Gastrocnemius medialis (tissue), 4 donors: ENCODE measurements around the gene GRK7. TPM values are rescaled to one million over a fixed set of nuclear protein-coding genes. Genes with fewer than 3 reads are reported as not detected.

Experiments used
- ATAC-seq, 2 donors: fragments of 150-250 bp; one replicate each; pipeline ENCODE4 v1.9.1; 2016
- DNase-seq, 2 donors: peaks; one replicate each; pipeline ENCODE4 v3.0.0-alpha.2; 2019
- H3K27ac ChIP-seq, 4 donors: fragments of 200-600 bp; sonication (generic); 1 replicate in 1 of 4; 2 replicates in 3 of 4; pipeline ENCODE4 v1.5.1; 2016 to 2018; ENCODE audit warnings: mild to moderate bottlenecking in 2 of 4, moderate library complexity in 1 of 4
- H3K27me3 ChIP-seq, 3 donors: fragments of 200-600 bp; sonication (generic) in 2 of 3; 1 replicate in 1 of 3; 2 replicates in 2 of 3; pipeline versions ENCODE4 v1.5.1 to v1.6.0; 2016 to 2019; ENCODE audit warnings: mild to moderate bottlenecking in 1 of 3, moderate library complexity in 1 of 3
- H3K36me3 ChIP-seq, 2 donors: fragments of 200-600 bp; sonication (generic) in 1 of 2; one replicate each; pipeline ENCODE4 v1.5.1; 2017 to 2018
- H3K4me1 ChIP-seq, 2 donors: fragments of 200-600 bp; sonication (generic) in 1 of 2; one replicate each; pipeline ENCODE4 v1.5.1; 2016 to 2017; ENCODE audit warnings: mild to moderate bottlenecking in 2 of 2
- H3K4me3 ChIP-seq, 4 donors: fragments of 200-600 bp; sonication (generic) in 3 of 4; 1 replicate in 1 of 4; 2 replicates in 3 of 4; pipeline ENCODE4 v1.5.1; 2016 to 2019; ENCODE audit warnings: mild to moderate bottlenecking in 2 of 4
- H3K9me3 ChIP-seq, 3 donors: fragments of 200-600 bp; sonication (generic) in 2 of 3; 1 replicate in 1 of 3; 2 replicates in 2 of 3; pipeline ENCODE4 v1.5.1; 2016 to 2019
- POLR2A ChIP-seq, 2 donors: fragments of 450-650 bp; IDR thresholded peaks; one replicate each; pipeline ENCODE4 v1.6.1; 2017; ENCODE audit warnings: antibody characterized with exemption in 2 of 2, mild to moderate bottlenecking in 2 of 2, moderate library complexity in 2 of 2
- in situ Hi-C, 4 donors: fragments of 200-750 bp; cut with MboI; loops; one replicate each; pipeline versions ENCODE4 v1.15.0 to v1.8.0; 2017; ENCODE audit warnings: low sequenced_read_pairs in 4 of 4
- intact Hi-C: fragments of 100-400 bp; cut with DNase I; formaldehyde crosslinking; loops from one replicate; pipeline ENCODE4 v1.15.1; 2023; ENCODE audit warnings: low total_unique reads
- total RNA-seq, 4 donors: library from RNA; depleted of rRNA; stranded (reverse); fragments of >200 nt; gene quantifications; one replicate each; pipeline versions ENCODE4 v1.1.0 to v1.2.3, GENCODE V29; 2016
- TF ChIP-seq, protein P1 (sequence below), 5 experiments: fragments of 450-650 bp in 3 of 5; fragments of 200-600 bp in 2 of 5; sonication (generic) in 2 of 5; IDR thresholded peaks in 4 of 5; conservative IDR thresholded peaks in 1 of 5; 1 replicate in 4 of 5; 2 replicates in 1 of 5; pipeline ENCODE4 v1.5.1; 2016 to 2019; ENCODE audit warnings: antibody characterized with exemption in 5 of 5, mild to moderate bottlenecking in 3 of 5, moderate library complexity in 3 of 5

The GRK7 gene
- total RNA-seq, 4 donors from 2014 or later: 0.16 to 0.85 (median 0.27) TPM; not detected in 1

DNA sequence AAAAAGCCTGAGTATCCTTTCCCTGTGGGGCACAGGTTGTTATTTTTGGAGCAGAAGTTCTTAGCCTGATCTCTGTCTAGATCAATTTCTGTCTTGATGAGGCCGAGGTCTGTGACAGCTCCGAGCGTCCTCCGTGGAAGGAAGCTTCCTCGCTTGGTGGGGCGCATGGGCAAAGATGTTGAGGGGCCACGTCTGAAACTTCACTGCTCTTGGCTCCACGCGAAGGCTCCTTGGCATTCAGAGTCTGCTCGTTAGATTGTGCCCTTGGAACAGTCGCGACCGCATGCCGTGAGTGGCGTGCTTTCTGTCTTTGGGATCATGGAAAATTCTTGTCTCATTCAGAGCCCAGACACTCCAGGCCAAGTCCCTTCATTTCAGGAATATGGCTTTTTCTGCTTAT lies 13.7 kb downstream of the GRK7 start:
- Histone ChIP-seq H3K27me3 (no peaks in the 10 kb centered on the region), H3K4me3 (no peak overlapping the region), H3K27ac (no peak overlapping the region), H3K36me3 (no peaks in the 10 kb centered on the region), H3K9me3 (no peaks in the 10 kb centered on the region), H3K4me1 (no peaks in the 10 kb centered on the region)
- TF ChIP-seq, protein P1, sequence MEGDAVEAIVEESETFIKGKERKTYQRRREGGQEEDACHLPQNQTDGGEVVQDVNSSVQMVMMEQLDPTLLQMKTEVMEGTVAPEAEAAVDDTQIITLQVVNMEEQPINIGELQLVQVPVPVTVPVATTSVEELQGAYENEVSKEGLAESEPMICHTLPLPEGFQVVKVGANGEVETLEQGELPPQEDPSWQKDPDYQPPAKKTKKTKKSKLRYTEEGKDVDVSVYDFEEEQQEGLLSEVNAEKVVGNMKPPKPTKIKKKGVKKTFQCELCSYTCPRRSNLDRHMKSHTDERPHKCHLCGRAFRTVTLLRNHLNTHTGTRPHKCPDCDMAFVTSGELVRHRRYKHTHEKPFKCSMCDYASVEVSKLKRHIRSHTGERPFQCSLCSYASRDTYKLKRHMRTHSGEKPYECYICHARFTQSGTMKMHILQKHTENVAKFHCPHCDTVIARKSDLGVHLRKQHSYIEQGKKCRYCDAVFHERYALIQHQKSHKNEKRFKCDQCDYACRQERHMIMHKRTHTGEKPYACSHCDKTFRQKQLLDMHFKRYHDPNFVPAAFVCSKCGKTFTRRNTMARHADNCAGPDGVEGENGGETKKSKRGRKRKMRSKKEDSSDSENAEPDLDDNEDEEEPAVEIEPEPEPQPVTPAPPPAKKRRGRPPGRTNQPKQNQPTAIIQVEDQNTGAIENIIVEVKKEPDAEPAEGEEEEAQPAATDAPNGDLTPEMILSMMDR (IDR thresholded peaks at IDR 0.05 in 4 of 5, conservative IDR thresholded peaks at IDR 0.05 in 1 of 5): no peak
- TF ChIP-seq POLR2A (IDR thresholded peaks at IDR 0.05): no peak
- ATAC-seq (no peak), DNase-seq (no peak)
- intact Hi-C loops: no loop called here
- in situ Hi-C loops: no loop called here

DNA sequence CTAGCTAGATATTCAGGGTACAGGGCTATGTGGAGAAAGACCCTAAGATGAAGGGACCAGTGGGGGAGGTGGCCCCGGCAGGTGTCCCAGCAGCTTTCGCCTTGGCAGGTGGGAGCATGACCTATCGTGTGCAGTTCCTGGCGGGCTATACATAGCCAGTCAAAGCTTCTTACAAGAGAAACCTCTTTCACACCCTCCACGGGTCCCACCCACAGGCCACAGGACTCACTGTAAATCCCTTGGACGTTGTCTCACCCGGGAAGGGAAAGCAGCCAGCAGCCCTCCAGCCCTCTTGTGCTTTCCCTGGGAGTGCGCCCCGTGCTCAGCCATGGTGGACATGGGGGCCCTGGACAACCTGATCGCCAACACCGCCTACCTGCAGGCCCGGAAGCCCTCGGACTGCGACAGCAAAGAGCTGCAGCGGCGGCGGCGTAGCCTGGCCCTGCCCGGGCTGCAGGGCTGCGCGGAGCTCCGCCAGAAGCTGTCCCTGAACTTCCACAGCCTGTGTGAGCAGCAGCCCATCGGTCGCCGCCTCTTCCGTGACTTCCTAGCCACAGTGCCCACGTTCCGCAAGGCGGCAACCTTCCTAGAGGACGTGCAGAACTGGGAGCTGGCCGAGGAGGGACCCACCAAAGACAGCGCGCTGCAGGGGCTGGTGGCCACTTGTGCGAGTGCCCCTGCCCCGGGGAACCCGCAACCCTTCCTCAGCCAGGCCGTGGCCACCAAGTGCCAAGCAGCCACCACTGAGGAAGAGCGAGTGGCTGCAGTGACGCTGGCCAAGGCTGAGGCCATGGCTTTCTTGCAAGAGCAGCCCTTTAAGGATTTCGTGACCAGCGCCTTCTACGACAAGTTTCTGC lies 15.0 kb downstream of the GRK7 start:
- DNase-seq: no peak
- Histone ChIP-seq H3K27ac (no peak overlapping the region), H3K4me1 (no peaks in the 10 kb centered on the region), H3K4me3 (no peak overlapping the region), H3K9me3 (no peaks in the 10 kb centered on the region), H3K27me3 (no peaks in the 10 kb centered on the region), H3K36me3 (no peaks in the 10 kb centered on the region)
- TF ChIP-seq POLR2A (IDR thresholded peaks at IDR 0.05): no peak
- intact Hi-C loops (no loop called here), in situ Hi-C loops (no loop called here)
- no peak for ATAC-seq

DNA sequence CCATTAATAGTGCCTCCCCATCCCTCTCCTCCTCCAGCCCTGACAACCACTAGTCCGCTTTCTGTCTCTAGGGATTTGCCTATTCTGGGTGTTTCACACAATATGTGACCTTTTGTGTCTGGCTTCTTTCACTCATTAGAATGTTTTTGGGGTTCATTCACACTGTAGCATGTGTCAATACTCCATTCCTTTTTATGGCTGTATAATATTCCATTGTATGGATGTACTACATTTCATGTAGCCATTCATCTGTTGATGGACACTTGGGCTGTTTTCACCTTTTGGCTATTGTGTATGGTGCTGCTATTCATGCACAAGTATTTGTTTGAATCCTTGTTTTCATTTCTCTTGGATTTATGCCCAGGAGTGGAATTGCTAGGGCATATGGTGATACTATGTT lies 16.5 kb downstream of the GRK7 start:
- no peak for DNase-seq
- no peaks in the 10 kb centered on the region for H3K9me3 ChIP-seq
- no peaks in the 10 kb centered on the region for H3K27me3 ChIP-seq
- in situ Hi-C loops (no loop called here), intact Hi-C loops (no loop called here)
- no peak overlapping the region for H3K27ac ChIP-seq
- no peak for ATAC-seq
- H3K4me1 ChIP-seq: no peaks in the 10 kb centered on the region
- no peaks in the 10 kb centered on the region for H3K36me3 ChIP-seq
- TF ChIP-seq POLR2A (IDR thresholded peaks at IDR 0.05): no peak
- TF ChIP-seq, protein P1 (IDR thresholded peaks at IDR 0.05 in 4 of 5, conservative IDR thresholded peaks at IDR 0.05 in 1 of 5): no peak
- H3K4me3 ChIP-seq: no peak overlapping the region

DNA sequence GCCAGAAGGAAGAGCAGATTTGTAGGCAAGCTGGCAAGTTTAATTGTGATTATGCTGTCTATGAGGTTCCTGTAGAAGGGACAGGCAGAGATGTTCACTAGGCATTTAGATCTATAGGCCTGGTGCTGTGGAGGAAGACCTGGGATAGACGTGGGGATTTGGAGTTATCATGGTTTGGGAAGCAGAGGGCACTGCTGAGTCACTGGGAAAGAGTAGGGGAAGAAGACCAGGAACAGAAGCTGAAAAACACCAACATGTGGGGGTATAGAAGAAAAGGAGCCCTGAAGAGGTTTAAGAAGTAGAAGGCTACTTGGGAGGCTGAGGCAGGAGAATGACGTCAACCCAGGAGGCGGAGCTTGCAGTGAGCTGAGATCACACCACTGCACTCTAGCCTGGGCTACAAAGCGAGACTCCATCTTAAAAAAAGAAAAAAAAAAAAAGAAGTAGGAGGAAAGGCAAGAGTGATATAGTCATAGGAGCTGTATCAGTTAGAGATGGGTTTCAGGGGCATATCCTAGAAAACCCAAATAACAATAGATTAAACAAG lies 19.3 kb downstream of the GRK7 start:
- H3K4me3 ChIP-seq: no peak overlapping the region
- intact Hi-C loops: no loop called here
- in situ Hi-C loops: no loop called here

DNA sequence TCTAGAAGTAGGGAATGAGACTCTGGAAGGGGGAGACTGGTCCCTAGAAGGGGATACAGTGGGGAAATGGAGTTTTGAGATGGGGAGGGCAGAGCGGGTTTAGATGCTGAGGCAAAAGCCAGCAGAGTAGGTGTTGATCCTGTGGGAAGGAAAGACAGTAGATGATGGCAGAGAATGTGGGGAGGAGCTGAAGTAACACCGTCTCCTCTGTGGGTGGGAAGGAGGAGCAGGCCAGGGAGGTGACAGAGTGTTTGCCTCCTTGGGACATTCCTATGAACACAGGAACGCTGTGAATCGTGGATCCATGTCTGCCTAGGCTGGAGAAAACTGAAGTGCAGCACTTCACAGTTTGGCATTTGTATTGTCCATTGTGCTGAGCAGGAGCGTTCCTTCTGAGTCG lies 20.4 kb downstream of the GRK7 start:
- no peaks in the 10 kb centered on the region for H3K9me3 ChIP-seq
- intact Hi-C loops (no loop called here), in situ Hi-C loops (no loop called here)

More for the DNA sequence above, 19.3 kb downstream of the GRK7 start:
- no peak overlapping the region for H3K27ac ChIP-seq
- no peaks in the 10 kb centered on the region for H3K4me1 ChIP-seq
- H3K36me3 ChIP-seq: no peaks in the 10 kb centered on the region
- TF ChIP-seq, protein P1 (IDR thresholded peaks at IDR 0.05 in 4 of 5, conservative IDR thresholded peaks at IDR 0.05 in 1 of 5): no peak
- no peak for TF ChIP-seq POLR2A (IDR thresholded peaks at IDR 0.05)
- no peaks in the 10 kb centered on the region for H3K27me3 ChIP-seq
- no peaks in the 10 kb centered on the region for H3K9me3 ChIP-seq
- no peak for ATAC-seq
- no peak for DNase-seq

More for the DNA sequence above, 20.4 kb downstream of the GRK7 start:
- H3K27me3 ChIP-seq: no peaks in the 10 kb centered on the region
- TF ChIP-seq, protein P1 (IDR thresholded peaks at IDR 0.05 in 4 of 5, conservative IDR thresholded peaks at IDR 0.05 in 1 of 5): no peak
- no peak for TF ChIP-seq POLR2A (IDR thresholded peaks at IDR 0.05)
- no peak overlapping the region for H3K27ac ChIP-seq
- H3K4me3 ChIP-seq: no peak overlapping the region
- H3K36me3 ChIP-seq: no peaks in the 10 kb centered on the region
- no peaks in the 10 kb centered on the region for H3K4me1 ChIP-seq
- DNase-seq: no peak
- ATAC-seq: no peak
